Activated CD4-positive, alpha-beta T cell treated with anti-CD3 and anti-CD28 coated beads, Interleukin-10, Interleukin-2, amounts not matched to agents 100 ng/mL and 50 ng/mL, durations not matched to agents 16 hours and 8 hours (primary cell): ENCODE measurements around the gene HOXA3.

ENCODE experiments used
- DNase-seq: peaks from one replicate; pipeline ENCODE4 v3.0.0-alpha.2; 2020

HOXA3 gene

GRCh38 chr7:27124902-27125689 lies 27.3 kb downstream of the HOXA3 start:
- no peak for DNase-seq

DNA sequence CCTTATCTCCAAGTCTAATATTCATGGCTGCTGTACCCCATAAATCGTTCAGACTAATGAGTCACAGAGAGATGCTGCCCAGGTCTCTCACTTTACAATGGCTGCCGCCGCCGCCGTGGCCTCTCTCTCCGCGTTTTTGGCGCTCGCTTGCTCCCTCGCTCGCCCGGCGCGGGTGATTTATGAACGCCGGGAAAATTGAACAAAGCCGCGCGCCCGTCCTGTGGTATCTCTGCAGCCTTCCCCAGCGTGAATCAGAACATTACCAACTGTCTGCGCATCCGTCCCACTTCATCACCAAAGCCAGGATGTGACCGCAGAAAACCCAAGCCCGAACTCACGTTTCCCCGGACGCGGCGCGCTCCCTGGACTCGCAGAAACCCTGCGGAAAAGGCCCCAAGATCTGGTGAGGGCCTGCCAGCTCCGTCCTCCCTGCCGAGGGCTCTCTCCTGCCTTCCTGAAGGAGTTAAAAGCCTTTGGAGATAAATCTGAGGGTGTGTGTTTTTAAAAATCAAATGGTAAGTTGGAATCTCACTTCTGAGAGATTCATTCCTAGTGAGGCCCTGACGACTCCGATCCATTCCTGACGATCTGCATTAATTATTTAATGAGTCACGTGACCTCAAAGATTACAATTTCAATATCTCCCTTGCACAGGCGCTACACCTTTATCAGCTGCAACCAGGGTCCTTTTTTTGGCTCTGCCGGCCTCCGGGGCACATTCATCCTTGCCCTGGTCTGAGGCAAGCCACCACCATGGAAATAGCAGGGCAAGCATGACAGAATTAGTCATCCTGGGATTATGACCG lies 28.1 kb downstream of the HOXA3 start:
- DNase-seq: no peak

- no peak for DNase-seq
These were observed 28.8 kb downstream of the HOXA3 start for GRCh38 chr7:27123477-27124053.

DNA sequence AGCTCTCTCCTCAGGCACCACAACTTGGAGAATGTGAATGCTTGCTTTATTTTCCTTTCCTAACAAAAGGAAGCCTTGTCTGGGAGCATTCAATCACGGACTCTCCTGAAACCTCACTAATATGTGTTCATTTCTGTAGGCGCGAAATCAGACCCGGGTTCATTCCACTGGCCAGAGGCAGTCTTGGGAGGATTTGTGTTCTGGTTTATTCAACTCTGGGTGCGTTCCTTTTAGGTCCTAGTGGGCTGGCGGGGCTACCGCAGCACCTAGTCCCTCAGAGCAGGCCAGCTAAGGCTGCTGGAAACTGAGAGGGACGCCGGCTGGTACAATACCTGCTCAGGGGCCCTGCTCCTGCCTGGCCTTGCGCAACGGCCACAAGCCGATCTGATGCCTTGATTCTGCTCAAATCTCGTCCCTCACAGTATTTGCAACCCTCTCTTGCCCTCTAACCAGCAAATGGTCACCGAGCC lies 29.3 kb downstream of the HOXA3 start:
- DNase-seq: no peak

- DNase-seq: no peak
These were observed 30.1 kb downstream of the HOXA3 start for GRCh38 chr7:27122077-27122910.

GRCh38 chr7:27121684-27122076 lies 30.7 kb downstream of the HOXA3 start:
- DNase-seq: no peak

- no peak for DNase-seq
These were observed 32.9 kb downstream of the HOXA3 start for GRCh38 chr7:27119412-27119911.

DNA sequence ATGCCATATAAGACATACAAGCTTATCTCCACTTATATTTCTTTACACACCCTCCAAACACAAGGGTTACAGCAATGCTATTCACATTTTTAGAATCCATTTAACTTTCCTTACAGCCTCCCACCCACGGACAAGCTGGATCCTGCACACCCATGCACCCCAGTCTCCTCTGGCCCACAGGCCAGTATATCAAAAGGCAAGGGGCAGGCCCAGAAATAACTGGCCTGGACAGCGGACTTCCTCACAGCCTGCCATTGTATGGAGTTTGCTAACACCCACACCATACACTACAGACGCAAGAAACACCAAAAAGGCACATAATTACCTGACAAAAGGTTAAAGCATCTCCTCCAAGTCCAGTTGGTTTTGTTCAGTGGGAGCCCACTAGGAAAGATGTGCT lies 33.8 kb downstream of the HOXA3 start:
- DNase-seq: no peak

DNA sequence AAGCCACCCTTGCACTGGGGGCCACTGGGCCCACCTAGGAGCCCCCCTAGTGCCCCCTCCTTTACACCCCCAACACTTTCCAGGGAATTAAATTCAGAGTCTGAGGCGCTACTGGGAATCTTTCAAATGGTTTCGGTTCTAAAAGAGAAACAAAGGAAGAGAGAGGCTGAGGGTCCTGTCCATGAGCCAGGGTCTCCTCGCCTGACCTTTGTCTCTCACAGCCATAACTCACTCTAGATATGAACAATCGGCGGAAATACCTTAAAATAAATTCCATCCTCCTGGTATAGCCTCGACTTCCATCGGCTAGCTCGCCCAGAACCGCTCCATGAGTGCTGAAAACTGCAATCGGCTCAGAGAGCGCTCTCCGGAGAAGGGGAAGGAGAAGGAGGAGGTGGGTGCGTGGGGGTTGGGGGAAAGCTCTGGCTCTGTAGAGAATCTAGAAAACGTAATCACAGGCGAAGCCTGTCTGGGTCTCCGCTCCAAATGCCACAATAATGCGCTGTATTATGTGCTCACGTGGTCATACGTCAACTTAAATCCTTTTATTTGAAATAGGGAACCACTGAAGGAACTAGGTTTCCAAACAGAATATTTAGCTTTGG lies 34.4 kb downstream of the HOXA3 start:
- no peak for DNase-seq

DNA sequence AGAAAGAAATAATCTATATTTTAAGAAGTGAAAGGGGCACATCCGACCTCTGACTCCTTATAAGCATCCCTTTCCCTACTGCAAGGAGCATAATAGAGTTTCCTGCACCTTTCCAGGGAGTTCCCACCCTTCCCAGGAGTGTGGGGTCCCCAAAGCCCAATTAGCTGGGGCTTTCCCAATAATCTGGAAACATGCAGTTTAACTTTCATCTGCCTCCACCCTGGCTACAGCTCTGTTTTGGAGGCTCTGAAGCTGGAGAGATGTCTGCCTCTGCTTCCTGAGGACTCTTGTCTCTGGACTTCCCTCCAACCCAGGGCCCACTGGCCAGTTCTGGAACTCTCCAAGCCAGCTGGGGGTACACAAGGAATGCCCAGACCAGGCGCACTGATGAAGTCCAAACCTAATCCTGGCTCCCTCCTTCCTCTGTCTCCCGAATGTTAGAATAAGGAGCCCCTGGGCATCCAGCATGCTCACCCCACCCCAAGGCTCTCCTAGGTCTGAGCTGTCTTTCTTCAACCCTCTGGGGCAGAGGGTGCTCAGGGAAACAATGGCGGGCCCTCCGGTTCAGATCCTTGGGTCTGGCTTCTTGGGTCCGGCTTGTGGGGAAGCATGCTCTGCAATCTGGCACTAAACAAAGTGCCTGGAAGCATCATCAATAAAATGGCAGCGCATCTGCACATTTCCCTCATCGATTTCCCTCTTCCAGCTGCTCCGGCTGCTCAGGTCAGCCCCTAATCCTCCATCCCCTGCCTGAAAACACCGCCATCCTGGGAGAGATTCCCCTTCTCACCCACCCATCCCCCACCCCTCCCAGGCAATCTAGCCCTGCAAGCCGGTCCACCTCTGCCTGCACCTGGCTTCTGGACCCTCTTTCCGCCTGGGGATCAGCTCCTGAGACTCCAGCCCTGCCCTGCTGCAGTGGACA lies 35.2 kb downstream of the HOXA3 start:
- DNase-seq: no peak

DNA sequence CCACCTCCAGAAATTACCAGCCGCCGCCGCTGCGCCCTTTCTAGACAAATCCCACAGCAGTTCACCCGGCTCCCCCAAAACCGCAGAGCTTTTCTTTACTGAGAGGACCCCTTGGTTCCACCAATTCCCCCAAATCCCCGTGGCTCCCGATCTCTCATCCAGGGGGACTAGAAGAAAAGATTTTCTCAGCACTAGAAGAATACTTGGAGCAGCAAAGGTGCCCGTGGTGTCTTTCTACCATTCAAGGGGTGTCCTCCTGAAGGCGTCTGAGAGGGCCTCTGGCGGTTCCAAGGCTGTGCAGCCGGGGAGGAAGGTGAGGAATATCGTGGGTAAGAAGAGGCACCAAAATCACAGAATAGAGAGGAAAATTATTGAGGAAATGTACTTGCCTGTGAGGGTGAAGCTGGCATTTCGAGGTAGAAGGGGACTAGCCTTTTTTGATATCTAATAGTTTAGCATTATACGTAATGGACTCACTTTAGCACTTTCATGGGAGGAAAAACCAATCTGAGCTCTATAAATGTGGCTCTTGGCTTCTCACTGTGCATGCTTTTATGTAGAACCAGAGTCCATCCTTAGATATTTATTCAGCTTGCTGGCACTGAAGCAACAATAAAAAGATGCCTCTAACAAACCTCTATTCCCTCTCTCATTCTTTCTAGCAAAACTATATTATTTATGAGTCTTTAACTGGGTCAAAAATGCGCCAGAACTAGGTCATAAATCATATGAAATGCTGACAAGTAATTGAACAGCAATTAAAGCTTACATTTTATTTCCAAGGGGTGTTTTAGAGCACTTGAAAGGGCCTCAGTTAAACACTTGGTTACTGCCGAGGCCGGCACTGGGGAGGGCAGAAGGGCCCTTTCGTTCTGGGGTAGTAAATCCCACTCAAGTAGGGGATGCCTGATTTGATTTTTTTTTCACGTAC lies 36.1 kb downstream of the HOXA3 start:
- DNase-seq: no peak

DNA sequence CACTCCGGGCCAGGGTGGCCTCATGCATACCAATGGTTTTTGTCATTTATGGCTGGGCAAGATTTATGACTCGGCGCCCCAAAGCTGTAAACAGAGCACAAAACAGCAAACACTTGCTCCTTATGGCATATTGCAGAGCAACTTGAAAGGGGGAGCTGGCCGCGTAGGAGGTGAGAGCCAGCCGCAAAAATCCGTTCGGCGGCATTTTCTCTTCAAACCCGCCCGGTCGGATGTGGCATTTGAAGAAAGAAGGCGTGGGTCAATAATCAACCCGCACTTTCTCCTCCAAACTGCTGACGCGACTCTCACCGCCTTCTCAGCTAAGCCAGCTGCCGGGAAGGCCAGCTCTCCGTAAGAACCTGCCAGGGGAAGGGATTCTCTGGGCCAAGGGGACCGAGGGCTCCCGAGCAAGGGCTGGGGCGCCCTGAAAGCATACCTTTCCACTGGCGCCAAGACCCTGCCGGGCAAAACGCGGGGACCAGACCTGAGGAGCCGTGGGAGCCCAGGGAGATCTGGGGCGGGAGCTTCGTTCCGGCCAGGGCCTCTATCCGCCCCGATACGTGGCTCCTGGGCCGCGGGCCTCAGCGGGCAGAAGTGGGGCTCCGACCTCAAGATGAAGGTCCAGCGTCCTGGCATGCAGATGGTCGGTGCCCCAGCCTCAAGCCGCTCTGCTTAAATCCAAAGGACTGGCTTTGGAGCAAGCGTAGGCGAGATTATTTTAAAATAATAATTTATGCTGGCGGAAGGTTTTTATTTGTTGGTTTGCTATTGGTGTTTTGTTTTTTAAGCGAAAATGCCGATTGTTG lies 37.0 kb downstream of the HOXA3 start:
- DNase-seq: no peak

DNA sequence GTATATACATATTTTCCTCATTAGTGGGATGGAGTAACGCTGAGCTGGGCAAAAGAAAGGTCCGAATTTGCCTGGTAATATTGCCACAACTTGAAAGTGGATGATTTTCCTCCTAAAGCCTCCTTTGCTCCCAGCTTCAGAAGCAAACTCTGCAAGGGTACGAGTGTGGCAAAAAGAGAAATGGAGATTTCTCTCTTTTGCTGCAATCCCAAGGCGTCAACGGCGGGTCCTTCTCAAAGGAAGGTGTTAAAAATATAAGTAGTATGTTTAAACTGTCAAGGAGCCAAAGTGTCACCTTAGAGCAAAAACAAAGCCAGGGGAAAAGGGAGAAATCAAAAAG lies 37.5 kb downstream of the HOXA3 start:
- DNase-seq: no peak

DNA sequence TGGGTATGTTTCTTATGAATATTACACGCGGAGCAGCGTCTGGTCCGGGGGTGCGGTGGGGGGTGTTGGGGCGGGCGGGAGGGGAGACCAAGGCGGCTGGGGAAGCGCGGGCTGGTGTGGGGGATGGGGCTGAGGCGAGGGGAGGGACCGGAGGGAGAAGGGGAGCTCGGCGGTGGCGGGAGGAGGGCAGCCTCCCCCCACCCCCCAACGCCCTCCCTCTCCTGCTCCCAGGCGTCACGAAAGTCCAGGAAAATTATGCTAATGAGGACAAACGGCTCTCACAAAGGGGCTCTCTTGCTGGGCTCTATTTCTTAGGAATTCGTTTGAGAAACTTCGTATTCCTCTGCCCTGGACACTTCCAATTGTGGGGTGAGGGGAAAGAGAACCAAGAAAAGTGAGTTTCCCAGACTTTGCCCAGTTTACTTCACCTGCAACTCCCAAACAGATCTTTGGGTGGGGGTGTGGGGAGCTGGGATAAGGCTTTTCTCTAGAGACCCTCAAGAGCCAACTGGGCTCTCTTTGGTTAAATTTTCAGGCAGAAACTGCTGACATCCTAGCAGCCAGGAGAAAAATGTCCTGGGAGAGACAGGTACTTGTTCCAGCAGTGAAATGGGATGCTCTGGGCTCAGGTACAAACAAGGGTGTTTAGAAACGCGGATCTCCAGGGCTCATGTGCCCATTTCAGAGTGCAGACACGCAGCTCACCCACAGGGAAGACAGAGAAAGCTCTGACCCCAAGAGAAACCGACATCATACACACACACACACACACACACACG lies 38.2 kb downstream of the HOXA3 start:
- DNase-seq: no peak

DNA sequence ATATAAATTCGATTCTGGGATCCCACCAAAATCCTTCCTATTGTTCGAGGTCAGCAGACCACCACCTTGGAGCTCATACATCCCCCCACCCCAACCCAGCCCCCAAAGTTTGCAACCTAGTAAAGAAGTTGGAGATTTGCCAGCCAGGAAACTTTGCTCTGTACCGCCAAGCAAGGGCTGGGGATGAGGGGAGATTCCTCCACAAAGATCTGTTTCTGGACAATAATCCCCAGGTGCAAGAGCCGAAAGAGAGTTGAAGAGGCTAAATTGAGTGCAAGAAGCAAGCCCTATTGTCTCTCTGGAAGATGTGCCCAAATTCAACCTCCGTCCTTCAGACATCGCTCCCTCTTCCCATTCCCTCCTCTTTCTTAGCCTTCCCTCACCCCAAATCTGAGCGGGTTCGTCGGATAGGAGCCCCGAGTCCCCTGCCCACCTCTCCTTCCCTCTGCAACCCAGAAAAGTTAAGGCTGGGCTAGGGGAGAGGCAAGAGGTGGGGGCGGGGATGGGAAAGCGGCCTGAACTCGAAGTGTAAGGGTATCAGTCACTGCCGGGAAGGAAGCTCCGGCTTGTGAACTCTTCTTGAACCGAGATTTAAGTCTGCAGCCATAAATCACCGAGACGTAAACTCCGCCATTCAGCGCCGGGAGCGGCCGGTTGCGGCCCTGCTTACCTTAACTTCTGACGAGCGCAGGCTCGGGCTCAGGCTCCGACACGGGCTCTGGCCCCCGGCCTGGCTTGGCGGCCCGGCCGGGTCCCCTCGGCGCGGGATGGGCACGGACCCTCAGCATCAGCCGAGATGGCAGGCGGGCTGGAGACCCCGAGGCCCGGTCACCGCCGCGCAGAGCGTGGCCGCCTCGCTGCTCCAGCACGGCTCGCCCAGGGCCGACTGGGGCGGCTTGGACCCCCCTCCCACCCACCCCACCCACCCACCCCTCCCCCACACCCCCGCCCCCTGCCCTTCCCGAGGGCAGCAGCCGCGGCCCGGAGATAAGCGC lies 39.1 kb downstream of the HOXA3 start:
- no peak for DNase-seq

DNA sequence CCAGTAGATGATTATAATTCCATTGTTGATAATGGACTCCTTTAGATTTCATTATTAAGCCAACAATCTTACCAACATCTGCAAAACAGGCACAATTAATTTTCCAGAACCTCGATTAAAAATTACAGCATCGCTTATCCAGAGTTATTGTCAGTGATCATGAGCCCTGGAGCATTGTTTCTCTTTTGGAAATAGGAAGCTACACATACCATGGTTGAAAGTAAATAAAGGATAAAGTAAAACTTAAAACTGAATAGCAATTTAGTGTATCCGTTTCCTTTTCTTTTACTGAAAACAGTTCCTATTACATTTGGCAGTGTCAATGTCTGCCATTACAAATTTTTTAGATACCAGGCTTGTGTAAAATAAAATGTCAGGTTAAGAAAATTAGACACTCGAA lies 40.0 kb downstream of the HOXA3 start:
- DNase-seq: no peak

GRCh38 chr7:27111751-27112277 lies 40.6 kb downstream of the HOXA3 start:
- DNase-seq: no peak
